GM12874 (cell line): ENCODE measurements around the gene SSTR5.

Experiments
- CTCF ChIP-seq: IDR thresholded peaks from 2 replicates; pipeline ENCODE4 v1.5.1; 2011; ENCODE audit warnings: low read depth, mild to moderate bottlenecking, control low read depth, low read length, moderate library complexity; ENCODE audit not compliant: insufficient read depth

The SSTR5 gene

GRCh38 chr16:1094124-1094479 is 21.6 kb downstream of the SSTR5 start:
- no peak for TF ChIP-seq CTCF

- no peak for TF ChIP-seq CTCF
Measured at GRCh38 chr16:1094601-1095449, 22.3 kb downstream of the SSTR5 start.

GRCh38 chr16:1095450-1096168 is 23.1 kb downstream of the SSTR5 start:
- no peak for TF ChIP-seq CTCF

GRCh38 chr16:1096169-1097082 is 23.9 kb downstream of the SSTR5 start, which contains the start of gene C1QTNF8:
C1QTNF8 (minus strand) TSS chr16:1096244; CDS start chr16:1094922, 1,322 bp downstream.
- no peak for TF ChIP-seq CTCF

GRCh38 chr16:1097156-1097555 is 24.6 kb downstream of the SSTR5 start:
- no peak for TF ChIP-seq CTCF

GRCh38 chr16:1097800-1098199 is 25.3 kb downstream of the SSTR5 start:
- TF ChIP-seq CTCF: no peak
